HG03066 (cell line): ENCODE data around the gene WBP1.
A peak's percentile ranks its signal among the peaks of the same experiment; 100 is the strongest.

Source experiments
- ATAC-seq: cut with Tn5 transposase; IDR thresholded peaks from one replicate; pipeline ENCODE4 v1.9.1; 2021; ENCODE audit warnings: low read depth; ENCODE audit not compliant: unreplicated experiment

The WBP1 gene

DNA sequence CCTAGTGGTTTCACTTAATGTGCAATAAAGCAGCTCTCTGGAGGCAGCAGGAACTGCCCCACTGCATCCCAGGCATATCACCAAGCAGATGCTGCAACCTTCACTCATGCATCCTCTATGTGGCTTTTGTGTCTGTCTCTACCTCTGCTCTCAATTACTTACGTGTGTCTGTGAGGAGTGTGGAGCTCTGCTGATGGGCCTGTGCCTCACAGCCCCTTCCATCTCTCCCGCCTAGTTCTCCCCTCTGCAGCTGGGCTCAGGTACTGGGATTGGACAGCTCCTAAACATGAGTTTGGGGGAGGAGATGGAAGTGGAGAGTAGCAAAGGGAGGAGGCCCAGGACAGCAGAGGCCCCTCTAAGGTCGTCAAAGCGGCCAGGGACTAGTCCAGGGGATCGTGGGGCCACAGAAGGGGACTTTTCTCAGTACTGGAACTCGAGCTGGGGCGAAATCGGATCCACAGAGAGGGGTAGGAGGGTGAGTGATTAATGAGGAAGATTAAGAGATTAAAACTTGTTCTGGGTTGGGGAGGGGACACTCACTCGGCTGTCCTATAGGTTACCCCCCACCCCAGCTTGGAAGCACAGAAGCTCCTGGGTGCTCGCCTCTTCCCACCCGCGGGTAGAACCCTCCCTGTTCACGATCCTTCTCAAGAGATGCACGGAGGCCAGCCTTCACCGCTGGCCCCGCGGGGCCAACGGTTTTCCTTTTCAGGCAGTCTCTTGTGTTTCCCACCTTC, 43.3 kb downstream of the WBP1 start:
- no peak for ATAC-seq

DNA sequence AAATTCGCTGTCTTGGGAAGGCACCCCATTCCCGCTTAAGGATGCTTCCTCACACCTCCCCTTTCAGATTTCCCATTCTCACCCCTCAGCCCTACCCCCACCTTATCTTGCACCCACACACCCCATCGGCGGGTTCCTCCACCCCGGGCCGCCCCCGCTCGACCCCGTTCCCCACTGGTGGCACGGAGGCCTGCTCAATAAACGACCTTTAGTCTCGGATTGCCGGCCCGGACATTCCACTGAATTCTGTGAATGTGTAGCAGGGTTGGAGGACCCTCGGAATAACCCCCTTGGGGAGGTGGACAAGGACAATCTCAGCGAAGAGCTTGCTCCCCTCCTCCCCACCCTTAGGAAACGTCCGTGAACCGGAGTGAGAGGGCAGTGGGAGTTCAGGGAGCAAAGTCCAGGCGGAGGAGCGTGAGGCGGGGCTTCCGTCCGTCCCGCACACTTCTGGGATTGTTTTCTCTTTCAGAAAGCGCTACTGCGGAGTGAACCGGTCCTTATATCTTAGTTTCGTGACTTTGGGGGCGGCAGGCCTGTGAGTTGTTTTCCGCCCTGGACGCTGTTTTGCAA, 44.0 kb downstream of the WBP1 start:
- no peak for ATAC-seq

DNA sequence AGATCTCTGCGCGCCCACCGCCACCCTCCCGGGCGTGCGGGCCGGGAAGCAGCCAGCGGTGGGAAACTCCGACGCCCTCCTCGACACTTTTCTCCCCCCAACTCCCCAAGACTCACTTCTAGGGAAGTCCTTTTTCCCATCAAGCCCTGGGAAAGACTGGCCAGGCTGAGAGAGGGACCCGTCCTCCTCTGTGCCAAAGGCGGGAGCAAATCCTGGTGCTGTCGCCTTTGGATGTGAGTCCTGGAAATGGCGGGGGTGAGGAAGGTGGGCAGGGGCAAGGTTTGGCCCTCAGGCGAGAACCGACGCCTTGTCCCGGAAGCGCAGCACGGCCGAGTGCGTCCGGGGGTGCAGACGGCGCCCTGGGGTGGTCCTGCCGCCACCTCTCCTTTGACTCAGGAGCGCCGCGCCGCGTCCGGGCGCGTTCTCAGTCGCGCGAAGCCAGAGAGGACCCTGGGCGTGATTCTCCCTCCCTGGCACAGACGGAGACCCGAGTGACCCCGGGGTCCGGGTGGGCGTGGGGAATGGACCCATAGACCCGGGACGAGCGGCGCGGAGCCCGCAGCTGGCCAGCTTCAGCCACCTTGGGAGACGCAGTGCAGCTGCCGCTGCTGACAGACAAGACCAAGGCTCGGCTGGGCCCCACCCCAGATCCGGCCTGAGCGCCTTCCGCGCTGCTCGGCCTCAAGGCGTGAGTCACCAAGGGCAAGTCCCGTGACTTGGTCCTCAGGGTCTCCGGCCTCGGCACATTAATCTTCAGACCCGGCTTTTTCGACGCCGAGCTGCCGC, 44.7 kb downstream of the WBP1 start:
- peak; percentile 43 for ATAC-seq

DNA sequence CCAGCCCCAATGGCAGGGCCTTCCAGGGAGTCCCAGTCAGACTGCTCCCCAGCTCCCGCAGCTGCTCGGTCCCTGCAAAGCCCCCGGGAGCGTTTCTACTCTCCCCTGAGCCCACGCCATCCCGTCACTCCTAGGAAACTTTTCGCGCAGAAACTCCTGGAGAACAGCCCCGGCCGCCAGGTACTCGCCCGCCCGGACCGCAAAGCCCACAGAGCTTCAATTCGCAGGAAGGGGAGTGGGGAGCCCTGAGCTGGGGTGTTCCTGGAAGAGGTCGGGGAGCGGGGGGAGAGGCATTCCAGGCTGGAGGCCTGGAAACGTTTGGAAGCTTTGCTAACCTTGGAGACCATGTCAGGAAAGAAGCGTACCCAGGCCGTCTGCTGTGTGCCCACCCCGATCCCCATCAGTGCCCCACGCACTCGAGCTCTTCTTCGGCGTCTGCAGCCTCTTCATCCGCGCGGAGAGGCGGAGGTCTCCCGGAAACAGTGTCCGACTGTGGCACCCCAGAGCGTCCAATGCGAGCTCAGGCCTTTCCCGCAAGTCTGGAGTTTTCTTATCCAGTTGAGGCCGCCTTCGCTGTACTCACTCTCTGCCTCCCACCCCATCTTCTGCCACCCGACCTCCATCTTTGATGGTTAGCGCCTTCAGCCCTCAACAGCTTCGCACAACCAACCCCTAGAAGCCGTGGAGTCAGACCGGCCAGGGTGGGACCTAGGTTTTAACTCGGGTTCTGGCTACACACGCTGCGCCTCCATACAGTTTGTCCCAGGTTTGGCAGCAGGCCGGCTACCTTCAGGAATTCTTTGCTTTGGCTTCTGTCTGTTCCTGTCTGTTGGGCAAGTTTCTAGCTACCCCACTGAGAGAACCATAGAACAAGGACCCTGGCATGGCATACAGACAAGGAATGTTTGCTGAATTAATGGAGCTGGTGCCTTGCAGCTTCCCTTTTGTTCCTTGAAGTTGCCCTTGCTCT, 45.6 kb downstream of the WBP1 start:
- no peak for ATAC-seq

DNA sequence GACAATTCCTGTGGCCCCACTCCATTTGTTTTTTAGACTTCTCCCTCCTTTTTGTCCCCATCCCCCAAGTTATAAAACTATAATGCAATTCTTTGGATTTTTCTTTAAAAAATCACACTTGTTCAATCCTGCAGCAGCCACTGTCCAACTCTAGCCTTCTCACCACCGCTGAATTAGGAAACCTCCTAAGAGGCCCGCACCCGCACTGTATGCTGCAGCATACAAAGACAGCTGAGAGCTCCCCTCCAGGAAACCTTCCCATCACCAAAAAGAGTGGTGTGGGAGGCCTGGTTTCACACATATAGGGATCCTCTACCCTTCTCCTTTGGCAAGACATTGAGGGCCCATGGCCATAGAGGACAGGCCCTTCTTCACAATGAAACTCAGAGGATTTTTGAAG, 46.4 kb downstream of the WBP1 start:
- ATAC-seq = no peak

DNA sequence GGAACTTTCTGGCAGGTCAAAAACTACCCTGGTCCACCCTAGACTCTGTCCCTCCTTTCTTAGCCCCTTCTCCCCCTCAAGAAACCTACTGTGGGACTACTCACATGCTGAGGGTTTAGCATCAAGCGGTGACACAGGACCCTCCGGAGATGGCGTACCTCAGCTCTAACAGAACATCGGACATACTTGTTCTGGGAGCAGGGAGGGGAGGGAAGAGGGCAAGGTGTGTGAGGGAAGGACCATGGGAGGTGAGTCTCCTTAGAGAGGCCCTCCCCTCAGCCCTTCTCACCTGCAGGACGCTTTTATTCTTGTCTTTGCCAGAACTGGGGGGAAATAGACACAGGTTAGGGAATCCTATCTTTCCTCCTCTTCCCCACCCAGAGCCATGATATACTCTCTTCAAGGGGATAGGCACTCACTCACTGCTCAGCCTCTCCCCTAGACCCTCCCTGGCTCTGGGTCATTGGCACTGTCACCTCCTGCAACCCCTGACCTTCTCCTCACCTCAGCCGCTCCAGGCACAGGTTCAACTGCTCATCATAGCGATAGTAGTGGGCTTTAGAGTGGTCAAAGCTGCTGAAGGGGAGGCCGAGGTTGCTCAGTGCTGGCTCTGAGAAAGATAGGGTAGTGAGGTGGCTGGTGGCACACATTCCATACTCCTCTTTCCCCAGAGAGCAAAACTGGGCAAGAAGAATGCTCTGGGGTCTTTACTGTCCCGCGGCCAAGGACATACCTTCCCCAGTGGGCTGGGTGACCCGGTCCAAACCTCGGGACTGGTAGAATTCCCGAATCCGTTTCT, 47.4 kb downstream of the WBP1 start:
- no peak for ATAC-seq

DNA sequence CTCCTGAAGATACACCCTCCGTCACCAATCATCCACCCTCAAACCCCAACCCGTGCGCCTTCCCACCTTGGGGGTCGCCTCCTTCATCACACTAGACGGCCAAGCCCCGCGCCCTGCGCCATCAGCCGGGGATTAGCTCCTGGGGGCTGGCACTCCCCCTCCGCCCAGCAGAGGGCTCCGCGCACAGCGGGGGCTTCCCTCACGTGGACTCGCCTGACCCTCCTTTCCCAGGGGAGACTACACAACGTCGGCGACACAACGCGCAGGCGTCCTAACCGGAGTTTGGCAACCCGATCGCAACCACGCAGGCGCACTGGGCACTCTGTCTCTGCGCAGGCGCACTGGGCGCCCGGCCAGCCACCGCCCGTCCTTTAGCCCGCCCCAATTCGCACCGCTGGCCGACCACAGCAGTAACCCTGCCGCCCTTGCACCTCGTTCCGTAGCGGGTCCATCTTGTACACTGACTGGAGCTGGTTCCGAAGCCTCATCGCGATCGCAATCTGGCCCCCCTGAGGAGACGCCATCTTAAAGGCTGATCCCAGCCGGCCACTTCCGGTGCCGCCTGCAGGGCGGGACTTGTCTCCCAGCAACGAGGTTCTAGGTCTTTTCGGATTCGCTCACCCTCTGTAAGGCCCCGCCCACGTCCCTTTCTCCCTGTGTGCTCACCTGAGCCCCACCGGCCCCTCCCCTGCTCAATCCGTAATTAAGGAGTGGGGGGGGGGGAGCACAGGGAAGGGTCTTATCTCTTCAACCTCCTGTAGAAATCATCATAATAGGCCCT, 49.1 kb downstream of the WBP1 start, which contains the start of gene PCGF1:
PCGF1 (minus strand) TSS at position 551 of the 781 bp plus-strand sequence; CDS start at position 524, 27 bp downstream.
- ATAC-seq = peak; percentile 90

DNA sequence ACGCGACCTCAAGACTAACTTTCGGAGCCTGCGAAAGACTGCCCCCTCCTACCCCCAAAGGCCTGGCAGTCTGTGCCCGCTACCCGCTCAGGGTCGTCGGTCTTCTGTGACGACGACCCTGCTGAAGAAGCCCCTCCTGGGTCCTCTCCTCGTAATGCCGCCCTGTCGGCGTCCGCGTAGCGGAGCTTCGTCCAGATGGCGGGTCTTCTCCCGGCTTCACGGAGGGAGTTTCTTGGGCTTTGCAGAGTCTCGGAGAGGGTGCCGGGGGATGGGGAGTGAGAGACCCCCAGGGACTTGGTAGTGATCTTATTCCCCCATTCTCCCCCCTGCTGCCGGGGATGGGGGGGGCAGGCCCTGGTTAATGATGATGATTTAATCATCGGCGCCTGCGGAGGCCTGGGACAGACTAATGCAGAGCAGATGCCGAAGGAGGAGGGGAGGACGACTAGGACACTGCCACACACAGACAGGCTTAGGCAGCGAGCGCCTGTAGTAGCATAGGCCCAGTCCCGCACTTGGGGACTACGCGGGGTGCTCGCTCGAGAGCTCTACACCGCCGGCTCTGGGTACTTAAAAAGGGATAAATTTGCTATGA, 49.8 kb downstream of the WBP1 start:
- peak; percentile 17 for ATAC-seq

DNA sequence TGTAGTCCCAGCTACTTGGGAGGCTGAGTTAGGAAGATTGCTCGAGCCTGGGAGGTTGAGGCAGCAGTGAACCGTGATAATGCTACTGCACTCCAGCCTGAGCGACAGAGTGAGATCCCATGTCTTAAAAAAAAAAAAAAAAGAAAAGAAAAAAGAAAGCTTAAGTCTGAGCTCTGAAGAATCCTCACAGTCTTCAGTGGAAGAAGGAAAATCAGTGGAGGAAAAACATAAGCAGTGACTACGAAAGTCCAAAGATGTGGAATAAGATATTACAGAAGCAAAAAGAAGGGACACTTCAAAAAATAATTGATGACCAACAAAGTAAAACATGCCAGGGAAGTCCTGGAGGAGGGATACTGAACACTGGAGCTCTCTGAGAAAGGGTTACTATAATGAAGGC, 52.0 kb downstream of the WBP1 start:
- ATAC-seq = no peak
